ENCODE measurements around the gene MAP2K3. TPM values are rescaled to one million over a fixed set of nuclear protein-coding genes. Genes with fewer than 3 reads are reported as not detected.
"Not testable (repeated sequence)": the region's sequence is repeated elsewhere in the genome, so short reads cannot be mapped to it uniquely, and the experiment has no call there.

MAP2K3 gene
- total RNA-seq, 2 experiments from 2014 or later: 27.8 to 71.5 TPM

- H3K36me3 ChIP-seq (ENCODE audit: insufficient read depth, low read length); BruUV-seq (replicated peaks); H3K9me2 ChIP-seq (ENCODE audit: insufficient read depth, low read length); H3K79me2 ChIP-seq (ENCODE audit: insufficient read depth, low read depth, low read length); POLR2A ChIA-PET; H3K9me3 ChIP-seq (ENCODE audit: low read length); CTCF ChIA-PET (ENCODE audit: unreplicated experiment); H4K20me1 ChIP-seq (ENCODE audit: insufficient read depth, low read length); H3K27ac ChIP-seq (ENCODE audit: low read depth, low read length, poor library complexity, severe bottlenecking); intact Hi-C loops (cut with micrococcal nuclease; ENCODE audit: unreplicated experiment); DNase-seq (ENCODE audit: low spot score): not testable (repeated sequence)
- H3K4me2 ChIP-seq (ENCODE audit: low read length): peak overlapping the region; percentile 59
- H3K4me1 ChIP-seq (ENCODE audit: insufficient read depth, low read length, poor library complexity, severe bottlenecking): peaks cover 13% of the 10 kb centered on the region
- TF ChIP-seq CTCF (conservative IDR thresholded peaks at IDR 0.05; ENCODE audit: low read length): peak; percentile 35; the same call in 1 of the 2 replicates
- peak overlapping the region; percentile 54 for H3K4me3 ChIP-seq (ENCODE audit: low read depth, low read length, poor library complexity, severe bottlenecking)
- H2AFZ ChIP-seq (ENCODE audit: low read length): 0 out of 2 replicates have a peak overlapping the region, but pooled peaks have one; percentile 46
These were observed 31.8 kb downstream of the MAP2K3 start for GRCh38 chr17:21316212-21316886.

GRCh38 chr17:21316887-21317500 lies 32.5 kb downstream of the MAP2K3 start:
- H3K4me1 ChIP-seq (ENCODE audit: insufficient read depth, low read length, poor library complexity, severe bottlenecking): peaks cover 13% of the 10 kb centered on the region
- H3K9me3 ChIP-seq (ENCODE audit: low read length); H4K20me1 ChIP-seq (ENCODE audit: insufficient read depth, low read length); H3K79me2 ChIP-seq (ENCODE audit: insufficient read depth, low read depth, low read length); CTCF ChIA-PET (ENCODE audit: unreplicated experiment); H3K36me3 ChIP-seq (ENCODE audit: insufficient read depth, low read length); BruUV-seq (replicated peaks); DNase-seq (ENCODE audit: low spot score); H3K27ac ChIP-seq (ENCODE audit: low read depth, low read length, poor library complexity, severe bottlenecking); H3K9me2 ChIP-seq (ENCODE audit: insufficient read depth, low read length): not testable (repeated sequence)
- peak overlapping the region; percentile 46; the same call in 1 of the 2 replicates for H2AFZ ChIP-seq (ENCODE audit: low read length)
- intact Hi-C loops (cut with micrococcal nuclease; ENCODE audit: unreplicated experiment): loop anchor here (1.0 kb wide), 1 partner anchor 57 kb away; no protein-coding TSS in a partner anchor
- peak; percentile 27; the same call in 1 of the 2 replicates for TF ChIP-seq CTCF (conservative IDR thresholded peaks at IDR 0.05; ENCODE audit: low read length)
- peak overlapping the region; percentile 59 for H3K4me2 ChIP-seq (ENCODE audit: low read length)
- peak overlapping the region; percentile 54 for H3K4me3 ChIP-seq (ENCODE audit: low read depth, low read length, poor library complexity, severe bottlenecking)
- POLR2A ChIA-PET: interaction anchor here (0.7 kb wide), 1 partner anchor 262 kb away, joined by 6 read pairs; no protein-coding TSS in a partner anchor

- BruUV-seq (replicated peaks); H3K79me2 ChIP-seq (ENCODE audit: insufficient read depth, low read depth, low read length); H3K9me3 ChIP-seq (ENCODE audit: low read length); H3K4me2 ChIP-seq (ENCODE audit: low read length); H2AFZ ChIP-seq (ENCODE audit: low read length); CTCF ChIA-PET (ENCODE audit: unreplicated experiment); H3K36me3 ChIP-seq (ENCODE audit: insufficient read depth, low read length); H3K4me3 ChIP-seq (ENCODE audit: low read depth, low read length, poor library complexity, severe bottlenecking); H3K27ac ChIP-seq (ENCODE audit: low read depth, low read length, poor library complexity, severe bottlenecking); H3K9me2 ChIP-seq (ENCODE audit: insufficient read depth, low read length); H4K20me1 ChIP-seq (ENCODE audit: insufficient read depth, low read length); DNase-seq (ENCODE audit: low spot score): not testable (repeated sequence)
- POLR2A ChIA-PET: interaction anchor here (0.7 kb wide), 1 partner anchor 263 kb away, joined by 6 read pairs; no protein-coding TSS in a partner anchor
- peaks cover 13% of the 10 kb centered on the region for H3K4me1 ChIP-seq (ENCODE audit: insufficient read depth, low read length, poor library complexity, severe bottlenecking)
- intact Hi-C loops (cut with micrococcal nuclease; ENCODE audit: unreplicated experiment): loop anchor here (1.0 to 2.0 kb wide), 2 partner anchors 37 to 56 kb away; no protein-coding TSS in a partner anchor
These were observed 33.3 kb downstream of the MAP2K3 start for GRCh38 chr17:21317821-21318220.
